GM19099 (cell line): ENCODE results near the gene CASP7.

ENCODE experiments used
- POLR2A ChIP-seq: IDR thresholded peaks from 3 replicates; pipeline ENCODE4 v1.6.1; 2011; ENCODE audit warnings: low read depth; ENCODE audit not compliant: insufficient read length; ENCODE audit errors: extremely low read depth

The CASP7 gene

GRCh38 chr10:113691381-113691780, 11.7 kb downstream of the CASP7 start:
- no peak for TF ChIP-seq POLR2A

GRCh38 chr10:113692271-113692670, 12.6 kb downstream of the CASP7 start:
- TF ChIP-seq POLR2A, result no peak

GRCh38 chr10:113693348-113693747, 13.6 kb downstream of the CASP7 start:
- no peak for TF ChIP-seq POLR2A

- TF ChIP-seq POLR2A, result no peak
These were observed 16.0 kb downstream of the CASP7 start for GRCh38 chr10:113695691-113696090.

- no peak for TF ChIP-seq POLR2A
These were observed 17.9 kb downstream of the CASP7 start for GRCh38 chr10:113697595-113697994.

- no peak for TF ChIP-seq POLR2A
These were observed 25.1 kb downstream of the CASP7 start for GRCh38 chr10:113704637-113705343.

GRCh38 chr10:113705344-113705652, 25.6 kb downstream of the CASP7 start:
- no peak for TF ChIP-seq POLR2A

GRCh38 chr10:113706623-113707022, 26.9 kb downstream of the CASP7 start:
- no peak for TF ChIP-seq POLR2A

- no peak for TF ChIP-seq POLR2A
These were observed 28.9 kb downstream of the CASP7 start for GRCh38 chr10:113708640-113709039.

- TF ChIP-seq POLR2A, result no peak
These were observed 29.6 kb downstream of the CASP7 start for GRCh38 chr10:113709221-113709838.

- TF ChIP-seq POLR2A, result no peak
These were observed 31.4 kb downstream of the CASP7 start for GRCh38 chr10:113711142-113711541.

GRCh38 chr10:113712024-113712423, 32.3 kb downstream of the CASP7 start:
- no peak for TF ChIP-seq POLR2A

GRCh38 chr10:113712755-113713639, 33.3 kb downstream of the CASP7 start:
- no peak for TF ChIP-seq POLR2A

- TF ChIP-seq POLR2A, result no peak
These were observed 33.9 kb downstream of the CASP7 start for GRCh38 chr10:113713640-113713982.

- TF ChIP-seq POLR2A, result no peak
These were observed 36.6 kb downstream of the CASP7 start for GRCh38 chr10:113716109-113716910.
